SU-DHL-6 (cell line): Measurements from ENCODE around the gene RIIAD1.

Experiments
- EZH2phosphoT487 ChIP-seq: fragments of 200-600 bp; sonication (generic), shearing (Covaris generic); conservative IDR thresholded peaks from 2 replicates; pipeline ENCODE4 v1.6.1; 2018; ENCODE audit warnings: mild to moderate bottlenecking, antibody characterized with exemption, low read length, moderate library complexity, mixed read lengths
- TF ChIP-seq, protein P1 (sequence below): fragments of 200-600 bp; sonication (generic); IDR thresholded peaks from one replicate; pipeline ENCODE4 v1.5.1; 2017; ENCODE audit warnings: antibody characterized with exemption, mild to moderate bottlenecking, low read length, moderate library complexity; ENCODE audit not compliant: insufficient read depth, poor library complexity, severe bottlenecking

DNA sequence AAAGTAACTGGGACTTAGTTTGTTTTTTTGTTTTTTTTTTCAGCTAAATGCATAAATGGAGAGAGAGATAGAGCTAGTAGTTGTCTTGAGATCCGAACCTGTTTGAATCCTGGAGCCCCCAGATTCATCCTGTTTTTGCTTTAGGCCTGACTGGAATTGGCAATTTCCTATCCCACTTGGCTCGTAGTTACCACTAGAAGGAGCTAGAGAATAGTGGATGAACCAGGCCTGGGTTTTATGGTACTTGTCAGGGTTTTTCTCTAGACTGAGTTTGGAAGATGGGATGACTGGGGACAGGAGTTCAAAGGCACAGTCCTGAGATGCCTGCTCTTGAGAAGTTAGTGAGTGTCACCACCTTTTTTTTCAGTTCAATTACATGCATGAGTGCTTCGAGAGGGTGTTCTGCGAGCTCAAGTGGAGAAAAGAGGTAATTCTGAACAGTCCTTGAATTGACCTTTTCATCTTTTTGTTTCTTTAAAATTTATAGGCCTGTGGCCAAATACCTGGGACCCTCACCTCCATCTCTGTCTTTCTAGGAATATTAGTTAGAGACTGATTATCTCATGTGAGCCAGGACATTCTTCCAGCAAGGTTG is 28.2 kb upstream of the RIIAD1 start:
- TF ChIP-seq, protein P1, sequence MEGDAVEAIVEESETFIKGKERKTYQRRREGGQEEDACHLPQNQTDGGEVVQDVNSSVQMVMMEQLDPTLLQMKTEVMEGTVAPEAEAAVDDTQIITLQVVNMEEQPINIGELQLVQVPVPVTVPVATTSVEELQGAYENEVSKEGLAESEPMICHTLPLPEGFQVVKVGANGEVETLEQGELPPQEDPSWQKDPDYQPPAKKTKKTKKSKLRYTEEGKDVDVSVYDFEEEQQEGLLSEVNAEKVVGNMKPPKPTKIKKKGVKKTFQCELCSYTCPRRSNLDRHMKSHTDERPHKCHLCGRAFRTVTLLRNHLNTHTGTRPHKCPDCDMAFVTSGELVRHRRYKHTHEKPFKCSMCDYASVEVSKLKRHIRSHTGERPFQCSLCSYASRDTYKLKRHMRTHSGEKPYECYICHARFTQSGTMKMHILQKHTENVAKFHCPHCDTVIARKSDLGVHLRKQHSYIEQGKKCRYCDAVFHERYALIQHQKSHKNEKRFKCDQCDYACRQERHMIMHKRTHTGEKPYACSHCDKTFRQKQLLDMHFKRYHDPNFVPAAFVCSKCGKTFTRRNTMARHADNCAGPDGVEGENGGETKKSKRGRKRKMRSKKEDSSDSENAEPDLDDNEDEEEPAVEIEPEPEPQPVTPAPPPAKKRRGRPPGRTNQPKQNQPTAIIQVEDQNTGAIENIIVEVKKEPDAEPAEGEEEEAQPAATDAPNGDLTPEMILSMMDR, result peak; percentile 19
- TF ChIP-seq EZH2phosphoT487, result no peak
